ENCODE results near the gene GTF2A1.

GTF2A1 gene

DNA sequence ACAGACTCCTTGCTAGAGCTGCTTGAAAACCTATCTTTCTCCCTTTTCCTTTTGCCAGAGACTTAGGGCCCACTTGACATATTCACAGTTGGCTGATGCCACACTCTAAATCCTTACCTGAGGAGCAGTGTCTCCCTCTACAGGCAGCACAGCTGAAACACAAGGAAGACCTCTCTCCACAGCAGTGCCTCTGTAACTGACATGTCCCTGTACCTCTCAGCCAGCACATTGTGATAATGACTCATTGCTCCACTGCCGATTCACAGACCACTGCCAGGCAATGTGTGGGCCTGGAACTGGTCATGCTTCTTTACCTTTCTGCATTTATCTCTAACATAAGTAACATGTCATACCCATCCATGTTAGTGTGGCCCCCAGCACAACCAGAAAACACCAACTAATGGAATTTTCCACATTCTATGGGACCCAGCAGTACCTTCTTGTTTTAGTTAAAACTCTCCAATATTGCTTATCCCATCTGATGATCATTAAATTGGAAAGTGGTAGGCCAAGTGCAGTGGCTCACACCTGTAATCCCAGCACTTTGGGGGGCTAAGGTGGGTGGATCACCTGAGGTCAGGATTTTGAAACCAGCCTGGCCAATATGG is 56.5 kb downstream of the GTF2A1 start:
- peak; percentile 70 to 82 for DNase-seq (ENCODE audit: low read depth in 2 of 2)
- no peak overlapping the region for H3K4me3 ChIP-seq (replicated peaks in 1 of 2; ENCODE audit: low read depth in 2 of 2, low read length in 2 of 2)
- TF ChIP-seq, protein P1, sequence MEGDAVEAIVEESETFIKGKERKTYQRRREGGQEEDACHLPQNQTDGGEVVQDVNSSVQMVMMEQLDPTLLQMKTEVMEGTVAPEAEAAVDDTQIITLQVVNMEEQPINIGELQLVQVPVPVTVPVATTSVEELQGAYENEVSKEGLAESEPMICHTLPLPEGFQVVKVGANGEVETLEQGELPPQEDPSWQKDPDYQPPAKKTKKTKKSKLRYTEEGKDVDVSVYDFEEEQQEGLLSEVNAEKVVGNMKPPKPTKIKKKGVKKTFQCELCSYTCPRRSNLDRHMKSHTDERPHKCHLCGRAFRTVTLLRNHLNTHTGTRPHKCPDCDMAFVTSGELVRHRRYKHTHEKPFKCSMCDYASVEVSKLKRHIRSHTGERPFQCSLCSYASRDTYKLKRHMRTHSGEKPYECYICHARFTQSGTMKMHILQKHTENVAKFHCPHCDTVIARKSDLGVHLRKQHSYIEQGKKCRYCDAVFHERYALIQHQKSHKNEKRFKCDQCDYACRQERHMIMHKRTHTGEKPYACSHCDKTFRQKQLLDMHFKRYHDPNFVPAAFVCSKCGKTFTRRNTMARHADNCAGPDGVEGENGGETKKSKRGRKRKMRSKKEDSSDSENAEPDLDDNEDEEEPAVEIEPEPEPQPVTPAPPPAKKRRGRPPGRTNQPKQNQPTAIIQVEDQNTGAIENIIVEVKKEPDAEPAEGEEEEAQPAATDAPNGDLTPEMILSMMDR (IDR thresholded peaks at IDR 0.05; ENCODE audit: low read depth, low read length) = peak; percentile 74

DNA sequence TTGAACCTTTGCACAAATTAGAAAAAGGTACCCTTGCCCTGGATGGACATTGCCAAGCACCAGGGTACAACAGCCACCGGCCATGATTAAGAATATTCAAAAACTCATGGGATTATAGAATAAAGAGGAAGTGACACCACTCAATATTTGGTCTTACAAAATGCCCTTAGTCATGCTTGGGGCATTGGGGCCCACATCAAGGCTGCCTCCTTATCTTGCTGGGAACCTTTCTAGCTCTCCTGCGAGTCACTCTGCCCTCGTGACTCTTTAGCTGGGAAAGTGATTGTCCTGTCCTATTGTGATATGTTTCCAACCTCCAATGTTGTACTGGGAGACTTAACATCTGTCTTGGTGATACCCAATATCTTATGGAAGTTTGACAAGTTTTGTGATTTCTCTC is 57.8 kb downstream of the GTF2A1 start:
- DNase-seq (ENCODE audit: low read depth in 2 of 2) = peak; percentile 5 to 42
- H3K4me3 ChIP-seq (replicated peaks in 1 of 2; ENCODE audit: low read depth in 2 of 2, low read length in 2 of 2) = no peak overlapping the region
- TF ChIP-seq, protein P1 (IDR thresholded peaks at IDR 0.05; ENCODE audit: low read depth, low read length) = no peak

DNA sequence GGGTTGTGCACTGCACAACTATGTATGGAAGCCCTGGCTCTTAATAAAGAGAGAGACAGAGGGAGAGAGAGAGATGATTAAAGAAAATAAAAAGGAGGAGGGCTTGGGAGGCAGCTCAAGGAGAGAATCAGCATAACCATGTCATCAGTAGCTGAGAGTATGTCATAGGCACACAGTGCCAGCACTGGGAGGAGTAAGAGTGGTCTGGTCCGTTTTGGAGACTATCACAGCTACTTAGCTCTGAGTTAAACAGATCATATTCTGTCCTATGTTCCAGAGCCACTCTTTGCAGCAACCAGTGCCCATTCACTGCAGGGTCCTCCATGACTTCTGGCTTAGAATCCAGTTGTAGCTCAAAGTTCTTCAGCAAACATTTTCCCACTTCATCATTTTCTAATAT is 59.0 kb downstream of the GTF2A1 start:
- no peak for DNase-seq (ENCODE audit: low read depth in 2 of 2)
- TF ChIP-seq, protein P1 (IDR thresholded peaks at IDR 0.05; ENCODE audit: low read depth, low read length) = no peak
- no peak overlapping the region for H3K4me3 ChIP-seq (replicated peaks in 1 of 2; ENCODE audit: low read depth in 2 of 2, low read length in 2 of 2)

DNA sequence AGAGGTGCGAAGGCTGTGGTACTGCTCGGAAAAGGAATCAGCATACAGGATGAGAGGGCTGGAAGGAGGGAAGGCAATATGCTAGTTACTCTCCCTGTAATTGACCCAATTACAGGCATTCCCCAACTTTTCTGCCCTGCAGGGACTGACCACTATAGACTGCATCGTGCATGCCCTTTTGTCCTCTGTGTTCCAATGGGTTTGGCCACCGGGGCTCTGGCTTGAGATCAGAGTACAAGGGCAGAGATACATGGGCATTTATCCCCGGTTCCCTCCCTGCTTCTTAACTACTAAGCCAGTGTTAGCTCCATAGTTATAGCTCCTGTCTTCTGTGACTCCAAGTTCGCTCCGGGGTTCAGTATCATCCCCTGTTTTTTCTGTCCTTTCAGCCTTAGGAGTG is 59.7 kb downstream of the GTF2A1 start:
- DNase-seq (ENCODE audit: low read depth in 2 of 2) = no peak
- H3K4me3 ChIP-seq (replicated peaks in 1 of 2; ENCODE audit: low read depth in 2 of 2, low read length in 2 of 2) = no peak overlapping the region
- TF ChIP-seq, protein P1 (IDR thresholded peaks at IDR 0.05; ENCODE audit: low read depth, low read length) = no peak

DNA sequence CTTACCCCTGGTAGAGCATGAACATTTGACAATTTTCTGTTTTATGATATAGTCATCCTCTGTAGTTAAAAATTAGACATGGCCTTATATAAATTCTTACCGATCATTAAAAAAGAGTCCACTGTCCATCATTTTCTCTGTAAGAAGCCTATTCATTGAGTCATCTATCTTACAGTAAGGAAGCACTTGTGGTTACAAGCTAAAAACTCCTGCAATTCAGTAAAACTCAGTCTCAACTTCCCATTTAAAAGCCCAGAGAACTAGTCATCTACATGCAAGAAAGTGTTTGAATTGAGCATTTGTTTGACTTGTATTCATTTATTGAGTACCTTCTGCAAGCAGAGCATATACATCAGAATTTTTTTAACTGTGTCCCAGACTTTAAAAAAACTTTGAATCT is 63.3 kb downstream of the GTF2A1 start:
- no peak for DNase-seq (ENCODE audit: low read depth in 2 of 2)
- TF ChIP-seq, protein P1 (IDR thresholded peaks at IDR 0.05; ENCODE audit: low read depth, low read length) = no peak
- no peak overlapping the region for H3K4me3 ChIP-seq (replicated peaks in 1 of 2; ENCODE audit: low read depth in 2 of 2, low read length in 2 of 2)

DNA sequence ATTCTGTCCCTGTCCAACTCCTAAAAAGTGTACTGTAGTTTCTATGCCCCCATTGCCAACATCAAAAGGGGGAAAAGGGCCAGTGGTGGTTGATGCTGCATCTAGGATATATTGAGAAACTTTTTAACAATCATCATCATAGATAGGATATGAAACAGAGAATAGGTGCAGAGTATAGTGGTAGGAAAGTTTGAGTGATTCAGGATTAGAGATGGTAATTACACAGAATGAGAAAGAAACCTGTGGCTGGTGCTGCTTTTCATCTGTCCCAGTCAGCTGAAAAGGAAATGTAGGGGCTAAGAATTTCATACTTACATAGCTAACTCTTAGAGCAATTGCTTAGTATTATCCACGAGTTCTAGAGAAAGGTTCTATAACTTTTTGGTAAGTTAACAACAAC is 67.6 kb downstream of the GTF2A1 start:
- DNase-seq (ENCODE audit: low read depth in 2 of 2) = no peak
- TF ChIP-seq, protein P1 (IDR thresholded peaks at IDR 0.05; ENCODE audit: low read depth, low read length) = no peak
- H3K4me3 ChIP-seq (replicated peaks in 1 of 2; ENCODE audit: low read depth in 2 of 2, low read length in 2 of 2) = no peak overlapping the region

DNA sequence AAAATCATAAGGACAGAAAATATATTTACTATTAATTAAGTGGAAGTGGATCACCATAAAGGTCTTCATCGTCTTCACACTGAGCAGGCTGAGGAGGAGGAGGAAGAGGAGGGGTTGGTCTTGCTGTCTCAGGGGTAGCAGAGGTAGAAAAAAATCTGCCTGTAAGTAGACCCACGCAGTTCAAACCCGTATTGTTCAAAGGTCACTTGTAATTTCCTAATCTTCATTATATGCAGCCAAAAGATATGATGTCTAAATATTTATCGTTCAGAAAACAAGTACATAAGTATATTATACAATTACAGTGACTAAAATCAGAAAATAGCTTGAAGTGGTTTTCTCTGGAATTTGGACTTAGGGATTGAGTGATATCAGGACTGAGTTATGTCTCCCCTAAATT is 72.1 kb downstream of the GTF2A1 start:
- DNase-seq (ENCODE audit: low read depth in 2 of 2) = no peak
- TF ChIP-seq, protein P1 (IDR thresholded peaks at IDR 0.05; ENCODE audit: low read depth, low read length) = no peak
- H3K4me3 ChIP-seq (replicated peaks in 1 of 2; ENCODE audit: low read depth in 2 of 2, low read length in 2 of 2) = no peak overlapping the region
